WERI-Rb-1 (cell line): ENCODE measurements around the gene KIF1A.

Source experiments
- DNase-seq: peaks from one replicate; pipeline ENCODE4 v3.0.0-alpha.2; 2020
- H3K27ac ChIP-seq: fragments of 250-450 bp; sonication (Bioruptor Pico); 2 replicates; pipeline ENCODE4 v1.5.1; 2020; ENCODE audit warnings: mild to moderate bottlenecking, moderate library complexity
- H3K27me3 ChIP-seq: fragments of 250-450 bp; sonication (Bioruptor Pico); 2 replicates; pipeline ENCODE4 v1.5.1; 2021; ENCODE audit warnings: mild to moderate bottlenecking, low read depth, moderate library complexity; ENCODE audit not compliant: insufficient read depth, severe bottlenecking
- H3K36me3 ChIP-seq: fragments of 250-450 bp; sonication (Bioruptor Pico); 2 replicates; pipeline ENCODE4 v1.5.1; 2020; ENCODE audit warnings: mild to moderate bottlenecking, moderate library complexity
- H3K4me3 ChIP-seq: 2 replicates; pipeline ENCODE4 v1.5.1; 2011; ENCODE audit warnings: low read depth, mild to moderate bottlenecking, control low read depth, low read length
- H3K9me3 ChIP-seq: fragments of 250-450 bp; sonication (Bioruptor Pico); 2 replicates; pipeline ENCODE4 v1.5.1; 2021; ENCODE audit warnings: mild to moderate bottlenecking, moderate library complexity; ENCODE audit not compliant: severe bottlenecking
- CTCF ChIP-seq: IDR thresholded peaks from 2 replicates; pipeline ENCODE4 v1.5.1; 2011; ENCODE audit warnings: low read depth, mild to moderate bottlenecking, control low read depth, inconsistent platforms, low read length

The KIF1A gene

DNA sequence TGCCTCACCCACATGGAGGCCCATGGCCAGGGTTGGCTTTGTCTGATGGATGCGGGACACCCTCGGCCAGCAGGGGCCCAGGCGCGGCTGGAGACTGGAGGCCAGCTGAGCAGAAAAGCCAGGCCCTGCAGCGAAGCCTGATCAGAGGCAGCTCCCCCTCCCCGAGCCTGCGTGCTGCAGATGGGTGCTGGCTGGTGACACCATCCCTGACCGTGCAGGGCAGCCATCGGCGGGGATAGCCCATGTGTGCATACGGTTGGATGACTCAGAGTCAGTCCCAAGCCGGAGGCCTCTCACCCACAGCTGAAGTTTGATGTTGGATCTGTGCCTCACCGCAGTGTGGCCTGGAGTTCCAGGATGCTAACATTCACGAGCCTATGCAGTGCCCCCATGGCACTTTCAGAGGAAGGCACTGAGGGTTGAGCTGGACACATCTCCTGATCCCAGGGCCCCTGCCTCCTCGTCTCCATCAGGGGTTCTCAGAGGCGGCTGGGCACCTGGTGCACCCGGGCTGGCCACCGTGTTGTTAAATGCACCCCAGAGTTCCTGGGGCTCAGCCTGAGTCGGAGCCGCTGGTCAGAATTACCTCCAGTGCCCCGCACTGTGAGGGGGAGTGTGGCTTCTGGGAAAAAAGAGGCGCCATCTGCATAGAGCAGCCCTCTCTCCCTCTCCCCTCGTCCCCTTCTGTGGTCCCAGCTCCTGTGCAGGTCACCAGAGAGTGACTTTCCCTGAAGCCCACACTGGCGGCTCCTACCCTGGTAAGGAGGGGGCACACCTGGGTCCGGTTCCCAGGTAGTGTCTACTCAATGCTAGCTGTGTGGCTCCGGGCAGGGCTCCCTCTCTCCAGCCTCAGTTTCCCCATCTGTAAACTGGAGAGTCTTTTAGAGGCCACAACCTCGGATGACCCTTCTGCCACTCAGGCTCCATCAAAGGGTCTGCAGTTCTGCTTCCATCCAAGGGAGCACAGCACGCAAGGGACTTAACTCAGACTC is 19.4 kb upstream of the KIF1A start:
- TF ChIP-seq CTCF, result no peak
- no peak for DNase-seq
- H3K4me3 ChIP-seq, result no peak overlapping the region
- H3K27me3 ChIP-seq, result no peaks in the 10 kb centered on the region
- H3K36me3 ChIP-seq, result no peaks in the 10 kb centered on the region
- H3K27ac ChIP-seq, result no peak overlapping the region
- no peaks in the 10 kb centered on the region for H3K9me3 ChIP-seq

DNA sequence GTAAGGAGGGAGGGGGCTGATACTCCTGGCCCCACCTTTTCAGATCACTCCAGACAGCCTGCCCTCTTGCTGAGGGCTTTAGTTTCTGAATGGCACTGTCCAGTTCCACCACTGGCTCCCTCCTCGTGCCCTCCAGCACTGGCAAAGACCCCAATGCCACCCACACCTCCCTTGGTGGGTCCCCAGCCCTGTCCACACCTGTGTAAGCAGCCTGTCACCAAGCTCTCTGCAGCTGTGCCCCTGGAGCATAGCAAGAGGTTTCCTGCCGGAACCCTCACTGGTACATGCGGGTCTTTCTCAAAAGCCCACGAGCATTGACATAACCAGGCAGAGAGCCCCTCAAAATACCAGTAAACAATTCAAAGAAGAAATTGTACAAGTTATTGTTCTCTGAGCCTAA is 17.6 kb upstream of the KIF1A start:
- Histone ChIP-seq H3K27me3 (no peaks in the 10 kb centered on the region), H3K36me3 (no peaks in the 10 kb centered on the region), H3K4me3 (no peak overlapping the region), H3K27ac (no peak overlapping the region), H3K9me3 (no peaks in the 10 kb centered on the region)
- DNase-seq, result no peak
- TF ChIP-seq CTCF, result no peak

- no peak for TF ChIP-seq CTCF
- Histone ChIP-seq H3K27me3 (no peaks in the 10 kb centered on the region), H3K4me3 (no peak overlapping the region), H3K27ac (no peak overlapping the region), H3K9me3 (no peaks in the 10 kb centered on the region), H3K36me3 (no peaks in the 10 kb centered on the region)
- DNase-seq, result no peak
Measured at GRCh38 chr2:240836781-240837467, 16.9 kb upstream of the KIF1A start.

DNA sequence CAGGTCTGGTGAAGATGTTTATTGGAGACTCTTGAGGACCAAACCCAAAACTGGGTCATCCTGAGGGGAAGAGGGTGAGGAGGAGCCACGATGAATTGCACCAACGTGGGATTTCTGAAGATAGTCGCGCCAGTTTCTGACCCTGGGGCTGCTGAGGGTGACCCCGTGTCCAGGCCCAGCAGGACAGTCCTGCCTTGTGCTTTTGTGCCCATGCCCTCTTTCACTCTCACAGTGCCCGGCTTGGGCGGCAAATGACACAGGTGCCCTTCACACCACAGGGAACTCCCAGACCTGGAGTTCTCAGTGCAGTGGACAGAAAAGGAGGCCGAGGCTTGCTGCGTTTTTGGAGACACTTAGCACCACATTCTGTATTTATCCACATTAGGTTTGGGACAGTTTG is 15.5 kb upstream of the KIF1A start:
- no peak for TF ChIP-seq CTCF
- DNase-seq, result no peak
- H3K9me3 ChIP-seq, result no peaks in the 10 kb centered on the region
- H3K27me3 ChIP-seq, result no peaks in the 10 kb centered on the region
- no peak overlapping the region for H3K27ac ChIP-seq
- no peaks in the 10 kb centered on the region for H3K36me3 ChIP-seq
- H3K4me3 ChIP-seq, result no peak overlapping the region

GRCh38 chr2:240834377-240834975 is 14.5 kb upstream of the KIF1A start:
- H3K36me3 ChIP-seq, result no peaks in the 10 kb centered on the region
- H3K4me3 ChIP-seq, result no peak overlapping the region
- no peaks in the 10 kb centered on the region for H3K27me3 ChIP-seq
- 0 out of 2 replicates have a peak, but pooled peaks have one; percentile 10 for TF ChIP-seq CTCF
- DNase-seq, result no peak
- no peaks in the 10 kb centered on the region for H3K9me3 ChIP-seq
- no peak overlapping the region for H3K27ac ChIP-seq
